ENCODE data around the gene EMP2. TPM values are rescaled to one million over a fixed set of nuclear protein-coding genes. Genes with fewer than 3 reads are reported as not detected.
"Not testable (repeated sequence)": the region's sequence is repeated elsewhere in the genome, so short reads cannot be mapped to it uniquely, and the experiment has no call there.

Gene EMP2
- total RNA-seq, 1 donor from 2014 or later: 6.5 TPM

DNA sequence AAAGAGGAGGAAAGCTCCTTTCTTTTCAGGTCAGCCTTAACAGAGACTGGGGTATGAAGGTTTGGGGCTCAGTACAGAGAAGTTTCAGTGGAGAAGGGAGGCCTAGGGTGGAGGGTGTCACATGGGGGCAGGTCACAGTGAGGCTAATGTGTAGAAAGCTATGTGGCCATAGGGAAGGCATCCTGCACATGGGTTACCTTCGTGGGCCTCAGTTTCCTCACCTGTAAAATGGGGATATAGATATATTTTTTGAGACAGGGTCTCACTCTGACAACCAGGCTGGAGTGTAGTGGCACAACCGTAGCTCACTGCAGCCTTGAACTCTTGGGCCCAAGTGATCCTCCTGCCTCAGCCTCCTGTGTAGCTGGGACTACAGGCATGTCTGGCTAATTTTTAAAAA, 41.8 kb downstream of the EMP2 start:
- DNase-seq (ENCODE audit: low read depth): no peak
- no peak for TF ChIP-seq CTCF (conservative IDR thresholded peaks at IDR 0.05; ENCODE audit: low read depth, low read length)
- no peak overlapping the region for H3K4me3 ChIP-seq (ENCODE audit: low read depth, low read length)

- TF ChIP-seq CTCF (conservative IDR thresholded peaks at IDR 0.05; ENCODE audit: low read depth, low read length): no peak
- no peak for DNase-seq (ENCODE audit: low read depth)
- H3K4me3 ChIP-seq (ENCODE audit: low read depth, low read length): no peak overlapping the region
Observed at GRCh38 chr16:10537946-10538345, 42.5 kb downstream of the EMP2 start.

DNA sequence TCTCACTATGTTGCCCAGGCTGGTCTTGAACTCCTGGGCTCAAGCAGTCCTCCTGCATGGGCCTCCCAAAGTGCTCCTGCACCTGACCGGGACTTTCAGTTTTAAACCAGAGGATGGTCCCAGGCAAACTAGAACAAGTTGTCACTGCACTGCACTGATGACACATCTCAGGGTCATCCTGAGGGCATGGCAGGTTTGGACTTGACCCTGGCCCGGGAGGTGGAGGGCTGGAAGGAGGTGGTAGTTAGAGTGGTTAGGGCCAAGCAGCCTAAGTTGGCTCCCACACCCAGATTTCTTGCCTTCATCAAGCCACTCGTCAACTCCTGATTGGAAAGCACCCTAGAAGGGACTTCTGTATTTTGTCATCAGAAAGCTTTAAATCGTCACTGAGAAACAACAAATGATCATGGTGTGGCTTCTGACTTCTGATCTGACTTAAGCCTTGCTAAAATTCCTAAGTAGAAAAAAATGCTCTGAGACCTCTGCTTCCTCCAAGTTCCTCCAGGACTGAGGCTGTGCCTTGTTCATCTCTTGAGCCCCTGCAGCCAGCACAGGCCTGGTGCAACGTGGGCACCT, 43.5 kb downstream of the EMP2 start:
- DNase-seq (ENCODE audit: low read depth): no peak
- no peak for TF ChIP-seq CTCF (conservative IDR thresholded peaks at IDR 0.05; ENCODE audit: low read depth, low read length)
- H3K4me3 ChIP-seq (ENCODE audit: low read depth, low read length): no peak overlapping the region

DNA sequence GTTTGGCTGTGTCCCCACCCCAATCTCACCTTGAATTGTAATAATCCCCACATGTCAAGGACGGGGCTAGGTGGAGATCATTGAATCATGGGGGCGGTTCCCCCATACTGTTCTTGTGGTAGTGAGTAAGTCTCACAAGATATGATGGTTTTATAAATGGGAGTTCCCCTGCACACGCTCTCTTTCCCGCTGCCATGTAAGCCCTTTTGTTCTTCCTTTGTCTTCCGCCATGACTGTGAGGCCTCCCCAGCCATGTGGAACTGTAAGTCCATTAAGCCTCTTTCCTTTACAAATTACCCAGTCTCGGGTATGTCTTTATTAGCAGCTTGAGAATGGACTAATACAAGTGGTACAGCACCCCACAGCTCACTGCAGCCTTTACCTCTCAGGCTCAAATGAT, 44.1 kb downstream of the EMP2 start:
- not testable (repeated sequence) for H3K4me3 ChIP-seq (ENCODE audit: low read depth, low read length); DNase-seq (ENCODE audit: low read depth)

GRCh38 chr16:10535461-10535860, 44.9 kb downstream of the EMP2 start:
- no peak overlapping the region for H3K4me3 ChIP-seq (ENCODE audit: low read depth, low read length)
- DNase-seq (ENCODE audit: low read depth): no peak
- no peak for TF ChIP-seq CTCF (conservative IDR thresholded peaks at IDR 0.05; ENCODE audit: low read depth, low read length)

DNA sequence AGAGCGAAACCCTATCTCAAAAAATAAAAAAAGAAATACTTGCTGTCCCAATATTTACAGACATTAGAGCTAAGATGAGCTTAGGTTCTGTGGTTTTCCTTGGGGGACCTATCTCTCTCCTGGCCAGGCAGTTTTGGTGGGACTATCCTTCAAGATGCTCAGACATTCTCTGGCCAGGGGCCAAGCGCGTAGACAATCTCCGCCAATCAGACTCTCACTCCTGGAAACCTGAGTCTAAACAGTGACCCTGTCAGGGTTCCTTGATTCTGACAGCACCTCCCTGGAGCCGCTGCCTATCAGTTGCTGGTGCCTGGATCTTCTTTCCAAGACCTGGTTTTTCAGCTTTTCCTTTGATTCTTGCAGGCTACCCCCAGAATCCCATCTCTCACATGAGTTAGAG, 45.6 kb downstream of the EMP2 start:
- no peak for DNase-seq (ENCODE audit: low read depth)
- TF ChIP-seq CTCF (conservative IDR thresholded peaks at IDR 0.05; ENCODE audit: low read depth, low read length): no peak
- no peak overlapping the region for H3K4me3 ChIP-seq (ENCODE audit: low read depth, low read length)

GRCh38 chr16:10533612-10534011, 46.8 kb downstream of the EMP2 start:
- H3K4me3 ChIP-seq (ENCODE audit: low read depth, low read length); DNase-seq (ENCODE audit: low read depth): not testable (repeated sequence)

DNA sequence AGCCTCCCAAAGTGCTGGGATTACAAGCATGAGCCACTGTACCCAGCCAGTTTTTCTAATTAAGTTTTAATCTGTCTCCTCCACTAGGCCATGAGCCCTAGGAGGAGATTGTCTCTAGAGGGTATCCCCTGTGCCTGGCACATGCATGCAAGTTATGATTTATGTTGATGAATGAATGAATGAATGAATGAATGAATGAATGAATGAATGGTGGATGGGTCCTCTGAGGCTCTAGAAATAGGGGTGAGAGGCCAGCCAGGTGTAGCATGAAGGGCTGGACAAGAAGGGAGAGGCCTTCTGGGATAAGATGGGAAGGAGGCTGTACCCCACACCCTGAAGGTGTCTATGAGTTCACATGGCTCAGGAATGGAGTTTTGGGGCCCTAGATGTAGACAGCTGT, 48.8 kb downstream of the EMP2 start:
- TF ChIP-seq CTCF (conservative IDR thresholded peaks at IDR 0.05; ENCODE audit: low read depth, low read length): no peak
- no peak for DNase-seq (ENCODE audit: low read depth)
- no peak overlapping the region for H3K4me3 ChIP-seq (ENCODE audit: low read depth, low read length)
